SW 1271 (cell line): Measurements from ENCODE around the gene MEIOSIN.
A peak's percentile ranks its signal among the peaks of the same experiment; 100 is the strongest.
"Not testable (repeated sequence)": the region's sequence is repeated elsewhere in the genome, so short reads cannot be mapped to it uniquely, and the experiment has no call there.

Experiments
- DNase-seq, 2 experiments: peaks; one replicate each; lab custom pipeline; 2025; lab: John Stamatoyannopoulos, UW

MEIOSIN gene

GRCh38 chr19:45733160-45733810, at the start of gene MEIOSIN:
Gene MEIOSIN (plus strand): TSS chr19:45733439. CDS start chr19:45735377, 1,938 bp downstream.
- DNase-seq, result no peak

GRCh38 chr19:45685045-45685444, 48.2 kb upstream of the MEIOSIN start:
- DNase-seq, result not testable (repeated sequence)

- no peak for DNase-seq
These were observed 45.6 kb upstream of the MEIOSIN start for GRCh38 chr19:45687599-45687998.

- DNase-seq, result peak; percentile 62 to 90
These were observed 41.6 kb upstream of the MEIOSIN start, which contains the start of gene SNRPD2 for GRCh38 chr19:45691516-45692186. Gene SNRPD2 (minus strand): TSS chr19:45691953. CDS start chr19:45691888, 65 bp downstream.

GRCh38 chr19:45692187-45693105, 40.8 kb upstream of the MEIOSIN start, which contains the start of gene QPCTL:
Gene QPCTL (plus strand): TSS chr19:45692666. CDS start chr19:45692704, 38 bp downstream.
- peak; percentile 94 to 98 for DNase-seq

GRCh38 chr19:45693106-45693788, 40.0 kb upstream of the MEIOSIN start:
- DNase-seq, result peak in 1 of 2 experiments; percentile 37

GRCh38 chr19:45701676-45702075, 31.6 kb upstream of the MEIOSIN start:
- DNase-seq, result no peak

- no peak for DNase-seq
These were observed 28.1 kb upstream of the MEIOSIN start for GRCh38 chr19:45705115-45705514.

- DNase-seq, result no peak
These were observed 27.4 kb upstream of the MEIOSIN start for GRCh38 chr19:45705710-45706415.

GRCh38 chr19:45710356-45711130, 22.7 kb upstream of the MEIOSIN start:
- DNase-seq, result no peak

- no peak for DNase-seq
These were observed 21.2 kb upstream of the MEIOSIN start for GRCh38 chr19:45711851-45712698.

GRCh38 chr19:45712699-45713067, 20.6 kb upstream of the MEIOSIN start:
- DNase-seq, result no peak

- no peak for DNase-seq
These were observed 20.1 kb upstream of the MEIOSIN start for GRCh38 chr19:45713141-45713540.

- no peak for DNase-seq
These were observed 18.1 kb upstream of the MEIOSIN start for GRCh38 chr19:45715139-45715538.

- no peak for DNase-seq
These were observed 16.7 kb upstream of the MEIOSIN start for GRCh38 chr19:45716359-45717130.

- peak; percentile 91 to 96 for DNase-seq
These were observed 15.9 kb upstream of the MEIOSIN start for GRCh38 chr19:45717131-45717982.

- no peak for DNase-seq
These were observed 15.1 kb upstream of the MEIOSIN start for GRCh38 chr19:45717983-45718650.
